GM18951 (cell line): Measurements from ENCODE around the gene SGK2.

Experiments used
- POLR2A ChIP-seq: IDR thresholded peaks from 4 replicates; pipeline ENCODE4 v1.6.1; 2011; ENCODE audit warnings: mild to moderate bottlenecking; ENCODE audit not compliant: insufficient read length, insufficient read depth; ENCODE audit errors: extremely low read depth
- in situ Hi-C: fragments of 300-500 bp; cut with MboI; formaldehyde crosslinking; loops from one replicate; pipeline ENCODE4 v1.12.0; 2022; ENCODE audit warnings: low sequenced_read_pairs, mixed read lengths, inconsistent platforms; ENCODE audit not compliant: unreplicated experiment

Gene SGK2

GRCh38 chr20:43554369-43554768 lies 4.5 kb upstream of the SGK2 start:
- in situ Hi-C loops: no loop called here
- TF ChIP-seq POLR2A: no peak

- in situ Hi-C loops: no loop called here
- no peak for TF ChIP-seq POLR2A
Measured at GRCh38 chr20:43559147-43559987, 540 bp downstream of the SGK2 start.

- TF ChIP-seq POLR2A: no peak
- in situ Hi-C loops: loop anchor here (10.0 kb wide), 1 partner anchor 124 kb away; no protein-coding TSS in a partner anchor
Measured at GRCh38 chr20:43560974-43561373, 2.1 kb downstream of the SGK2 start.

GRCh38 chr20:43563429-43563828 lies 4.6 kb downstream of the SGK2 start:
- in situ Hi-C loops: loop anchor here (10.0 kb wide), 1 partner anchor 121 kb away; no protein-coding TSS in a partner anchor
- no peak for TF ChIP-seq POLR2A

- no peak for TF ChIP-seq POLR2A
- in situ Hi-C loops: loop anchor here (10.0 kb wide), 1 partner anchor 121 kb away; no protein-coding TSS in a partner anchor
Measured at GRCh38 chr20:43563991-43564390, 5.2 kb downstream of the SGK2 start.

GRCh38 chr20:43564455-43564854 lies 5.6 kb downstream of the SGK2 start:
- no peak for TF ChIP-seq POLR2A
- in situ Hi-C loops: loop anchor here (10.0 kb wide), 1 partner anchor 120 kb away; no protein-coding TSS in a partner anchor

GRCh38 chr20:43564993-43565757 lies 6.3 kb downstream of the SGK2 start:
- TF ChIP-seq POLR2A: no peak
- in situ Hi-C loops: loop anchor here (10.0 kb wide), 1 partner anchor 120 kb away; no protein-coding TSS in a partner anchor

GRCh38 chr20:43565758-43566104 lies 6.9 kb downstream of the SGK2 start:
- in situ Hi-C loops: loop anchor here (10.0 kb wide), 1 partner anchor 119 kb away; no protein-coding TSS in a partner anchor
- no peak for TF ChIP-seq POLR2A

- no peak for TF ChIP-seq POLR2A
- in situ Hi-C loops: loop anchor here (10.0 kb wide), 1 partner anchor 117 kb away; no protein-coding TSS in a partner anchor
Measured at GRCh38 chr20:43567477-43567876, 8.7 kb downstream of the SGK2 start.

GRCh38 chr20:43568706-43569105 lies 9.9 kb downstream of the SGK2 start:
- in situ Hi-C loops: loop anchor here (10.0 kb wide), 1 partner anchor 116 kb away; no protein-coding TSS in a partner anchor
- TF ChIP-seq POLR2A: no peak

- no peak for TF ChIP-seq POLR2A
- in situ Hi-C loops: loop anchor here (10.0 kb wide), 1 partner anchor 116 kb away; no protein-coding TSS in a partner anchor
Measured at GRCh38 chr20:43569282-43569681, 10.5 kb downstream of the SGK2 start.

GRCh38 chr20:43570496-43570895 lies 11.7 kb downstream of the SGK2 start:
- in situ Hi-C loops: no loop called here
- TF ChIP-seq POLR2A: no peak

GRCh38 chr20:43571310-43571709 lies 12.5 kb downstream of the SGK2 start:
- in situ Hi-C loops: no loop called here
- TF ChIP-seq POLR2A: no peak

GRCh38 chr20:43571771-43572170 lies 12.9 kb downstream of the SGK2 start:
- in situ Hi-C loops: no loop called here
- no peak for TF ChIP-seq POLR2A

- no peak for TF ChIP-seq POLR2A
- in situ Hi-C loops: no loop called here
Measured at GRCh38 chr20:43572891-43573290, 14.1 kb downstream of the SGK2 start.
